AG10803 (cell line): ENCODE results near the gene DDAH1.

Experiments
- DNase-seq: peaks from one replicate; pipeline ENCODE4 v3.0.0; 2010; ENCODE audit warnings: low read depth
- H3K4me3 ChIP-seq: 2 replicates; pipeline ENCODE4 v1.5.1; 2011; ENCODE audit warnings: mild to moderate bottlenecking, low read length, control low read depth
- TF ChIP-seq, protein P1 (sequence below): conservative IDR thresholded peaks from 2 replicates; pipeline ENCODE4 v1.5.1; 2011; ENCODE audit warnings: mild to moderate bottlenecking, low read length, control low read depth, inconsistent platforms

Gene DDAH1

DNA sequence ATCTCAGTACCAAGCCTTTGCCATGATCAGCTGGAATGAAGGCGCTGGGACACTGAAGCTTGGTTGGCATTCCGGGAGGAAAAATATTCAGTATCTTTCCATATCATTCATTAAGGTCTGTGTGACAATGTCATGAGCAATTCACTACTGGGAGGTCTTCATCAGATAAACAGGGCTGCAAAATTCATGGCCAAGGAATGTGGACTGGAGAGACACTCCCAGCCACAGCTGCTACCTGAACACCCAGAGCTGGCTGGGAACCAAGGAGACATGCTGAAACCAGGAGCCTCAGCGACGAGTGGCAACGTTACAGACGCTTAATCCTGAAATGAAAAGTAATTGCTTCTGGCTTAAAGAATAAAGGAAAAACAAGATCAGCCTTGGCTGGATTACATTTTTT lies 30.6 kb upstream of the DDAH1 start:
- TF ChIP-seq, protein P1, sequence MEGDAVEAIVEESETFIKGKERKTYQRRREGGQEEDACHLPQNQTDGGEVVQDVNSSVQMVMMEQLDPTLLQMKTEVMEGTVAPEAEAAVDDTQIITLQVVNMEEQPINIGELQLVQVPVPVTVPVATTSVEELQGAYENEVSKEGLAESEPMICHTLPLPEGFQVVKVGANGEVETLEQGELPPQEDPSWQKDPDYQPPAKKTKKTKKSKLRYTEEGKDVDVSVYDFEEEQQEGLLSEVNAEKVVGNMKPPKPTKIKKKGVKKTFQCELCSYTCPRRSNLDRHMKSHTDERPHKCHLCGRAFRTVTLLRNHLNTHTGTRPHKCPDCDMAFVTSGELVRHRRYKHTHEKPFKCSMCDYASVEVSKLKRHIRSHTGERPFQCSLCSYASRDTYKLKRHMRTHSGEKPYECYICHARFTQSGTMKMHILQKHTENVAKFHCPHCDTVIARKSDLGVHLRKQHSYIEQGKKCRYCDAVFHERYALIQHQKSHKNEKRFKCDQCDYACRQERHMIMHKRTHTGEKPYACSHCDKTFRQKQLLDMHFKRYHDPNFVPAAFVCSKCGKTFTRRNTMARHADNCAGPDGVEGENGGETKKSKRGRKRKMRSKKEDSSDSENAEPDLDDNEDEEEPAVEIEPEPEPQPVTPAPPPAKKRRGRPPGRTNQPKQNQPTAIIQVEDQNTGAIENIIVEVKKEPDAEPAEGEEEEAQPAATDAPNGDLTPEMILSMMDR = no peak
- peak; percentile 62 for DNase-seq
- no peak overlapping the region for H3K4me3 ChIP-seq

DNA sequence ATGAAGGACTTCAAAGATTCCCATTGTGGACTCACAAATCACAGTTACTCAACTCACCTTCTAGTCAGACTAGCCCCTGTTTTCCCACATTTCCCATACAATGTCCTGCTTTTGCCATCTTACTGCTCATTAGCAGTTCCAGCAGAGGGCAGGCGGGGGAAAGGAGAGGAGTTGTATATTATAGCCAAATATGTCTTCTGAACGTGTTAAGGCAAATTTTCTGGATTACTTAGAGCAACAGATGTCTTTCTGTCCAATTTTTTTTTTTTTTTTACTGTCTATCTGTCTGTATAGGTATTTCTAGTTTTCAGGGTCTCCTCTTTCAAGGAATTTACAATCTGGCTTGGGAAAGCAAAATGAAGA lies 29.9 kb upstream of the DDAH1 start:
- no peak overlapping the region for H3K4me3 ChIP-seq
- TF ChIP-seq, protein P1 = peak; percentile 46
- peak; percentile 44 for DNase-seq

- TF ChIP-seq, protein P1 = no peak
- no peak for DNase-seq
- no peak overlapping the region for H3K4me3 ChIP-seq
Measured at GRCh38 chr1:85494074-85494903, 29.3 kb upstream of the DDAH1 start.

DNA sequence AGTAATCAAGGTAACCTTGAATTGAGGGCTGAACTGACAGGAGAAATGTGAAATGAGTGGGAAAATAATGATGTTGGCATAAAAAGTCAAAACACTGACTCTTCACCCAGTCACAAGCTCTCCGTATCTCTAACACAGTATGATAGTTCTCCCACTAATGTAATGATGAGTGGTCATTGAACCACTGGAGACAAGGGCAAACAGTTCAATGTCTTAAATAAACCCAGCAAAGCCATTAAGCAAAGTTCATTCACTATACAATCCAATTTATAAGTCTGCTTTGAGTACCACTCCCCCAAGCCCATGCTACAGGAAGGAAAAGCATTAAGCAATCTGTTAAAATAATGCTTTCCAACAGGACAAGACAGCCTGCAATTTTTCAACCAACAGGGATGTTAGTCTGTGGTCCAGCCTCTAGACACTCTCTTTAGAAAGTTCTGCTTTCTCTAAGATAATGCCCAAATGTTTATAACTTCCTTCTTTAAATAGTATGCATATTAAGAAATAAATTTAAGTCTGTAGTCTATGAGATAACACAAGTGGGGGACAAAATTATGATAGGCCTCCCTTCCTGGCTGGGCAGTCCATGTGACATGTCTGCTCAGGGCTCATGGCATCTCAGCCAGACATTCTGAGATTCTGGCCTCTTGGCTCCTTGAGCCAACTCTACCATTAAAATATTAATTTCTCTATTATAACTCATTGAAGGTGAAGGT lies 25.5 kb upstream of the DDAH1 start:
- TF ChIP-seq, protein P1 = no peak
- no peak overlapping the region for H3K4me3 ChIP-seq
- no peak for DNase-seq

- DNase-seq = no peak
- no peak overlapping the region for H3K4me3 ChIP-seq
- TF ChIP-seq, protein P1 = no peak
Measured at GRCh38 chr1:85488126-85488525, 23.2 kb upstream of the DDAH1 start.

- TF ChIP-seq, protein P1 = no peak
- no peak overlapping the region for H3K4me3 ChIP-seq
- DNase-seq = no peak
Measured at GRCh38 chr1:85485516-85485915, 20.6 kb upstream of the DDAH1 start.

DNA sequence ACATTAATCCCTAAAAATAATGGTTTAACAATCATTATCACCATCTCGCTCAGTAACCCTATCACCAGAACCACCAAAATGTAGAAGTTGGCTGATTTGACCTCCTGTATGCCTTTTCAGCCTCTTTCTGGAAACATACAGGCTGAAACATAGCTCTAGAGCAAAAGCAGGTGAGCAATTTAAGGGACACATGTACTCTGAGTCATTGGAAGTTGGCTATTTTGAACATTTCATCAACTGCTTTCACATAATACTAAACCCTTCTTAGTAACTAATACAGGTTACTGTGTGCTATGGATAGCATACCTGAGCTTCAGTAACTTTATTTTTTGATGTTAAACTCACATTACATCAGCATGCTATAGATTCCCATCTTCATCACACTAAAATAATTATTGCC lies 19.8 kb upstream of the DDAH1 start:
- H3K4me3 ChIP-seq = no peak overlapping the region
- DNase-seq = no peak
- TF ChIP-seq, protein P1 = no peak
